Hematopoietic multipotent progenitor cell treated with erythropoietin and hydrocortisone succinate and interleukin-3 and kit ligand, for 17 days (in vitro differentiated cells): ENCODE data around the gene BTN3A1.
"Not testable (repeated sequence)": the region's sequence is repeated elsewhere in the genome, so short reads cannot be mapped to it uniquely, and the experiment has no call there.

Source experiments
- DNase-seq: peaks from one replicate; pipeline ENCODE4 v3.0.0-alpha.2; 2015; ENCODE audit warnings: low spot score

The BTN3A1 gene

GRCh38 chr6:26401987-26402658 is at the start of gene BTN3A1:
Gene BTN3A1 (plus strand): TSS chr6:26402275. CDS start chr6:26405564, 3,289 bp downstream.
- DNase-seq: peak; percentile 90

- no peak for DNase-seq
Observed at GRCh38 chr6:26352315-26352714, 49.8 kb upstream of the BTN3A1 start.

GRCh38 chr6:26354162-26354561 is 47.9 kb upstream of the BTN3A1 start:
- no peak for DNase-seq

GRCh38 chr6:26355366-26355765 is 46.7 kb upstream of the BTN3A1 start:
- DNase-seq: no peak

GRCh38 chr6:26357543-26357942 is 44.5 kb upstream of the BTN3A1 start:
- not testable (repeated sequence) for DNase-seq

GRCh38 chr6:26358511-26358981 is 43.5 kb upstream of the BTN3A1 start:
- DNase-seq: no peak

GRCh38 chr6:26359765-26360164 is 42.3 kb upstream of the BTN3A1 start:
- no peak for DNase-seq

- no peak for DNase-seq
Observed at GRCh38 chr6:26360451-26361416, 41.3 kb upstream of the BTN3A1 start.

GRCh38 chr6:26361544-26361943 is 40.5 kb upstream of the BTN3A1 start:
- DNase-seq: no peak

- no peak for DNase-seq
Observed at GRCh38 chr6:26362093-26362835, 39.8 kb upstream of the BTN3A1 start.

- DNase-seq: no peak
Observed at GRCh38 chr6:26362836-26363220, 39.2 kb upstream of the BTN3A1 start.

- peak; percentile 43 for DNase-seq
Observed at GRCh38 chr6:26363882-26364701, 38.0 kb upstream of the BTN3A1 start.

GRCh38 chr6:26365633-26365995 is 36.5 kb upstream of the BTN3A1 start:
- no peak for DNase-seq

GRCh38 chr6:26366504-26366903 is 35.6 kb upstream of the BTN3A1 start:
- DNase-seq: no peak

GRCh38 chr6:26367114-26367513 is 35.0 kb upstream of the BTN3A1 start:
- no peak for DNase-seq

GRCh38 chr6:26371813-26372212 is 30.3 kb upstream of the BTN3A1 start:
- DNase-seq: not testable (repeated sequence)

GRCh38 chr6:26372308-26373144 is 29.5 kb upstream of the BTN3A1 start:
- DNase-seq: peak; percentile 17

- no peak for DNase-seq
Observed at GRCh38 chr6:26375270-26375669, 26.8 kb upstream of the BTN3A1 start.

- DNase-seq: no peak
Observed at GRCh38 chr6:26377719-26378118, 24.4 kb upstream of the BTN3A1 start.

- DNase-seq: not testable (repeated sequence)
Observed at GRCh38 chr6:26378143-26378542, 23.9 kb upstream of the BTN3A1 start.

GRCh38 chr6:26379292-26379691 is 22.8 kb upstream of the BTN3A1 start:
- no peak for DNase-seq
